ENCODE measurements around the gene R3HCC1L.

GRCh38 chr10:98257961-98258360 lies 123.5 kb downstream of the R3HCC1L start:
- TF ChIP-seq CTCF (IDR thresholded peaks at IDR 0.05; ENCODE audit: low read depth, low read length): no peak
- TF ChIP-seq POLR2A (IDR thresholded peaks at IDR 0.05; ENCODE audit: extremely low read depth, insufficient read length): no peak
- TF ChIP-seq MAX (IDR thresholded peaks at IDR 0.05; ENCODE audit: low read depth, low read length): no peak
- no peak for TF ChIP-seq MYC (IDR thresholded peaks at IDR 0.05; ENCODE audit: low read depth, low read length)

Data from NB4 (cell line).